GM21367 (cell line): Measurements from ENCODE around the gene DPEP2NB.

ENCODE experiments used
- ATAC-seq: cut with Tn5 transposase; IDR thresholded peaks from one replicate; pipeline ENCODE4 v1.9.1; 2021; ENCODE audit not compliant: unreplicated experiment

DPEP2NB gene

DNA sequence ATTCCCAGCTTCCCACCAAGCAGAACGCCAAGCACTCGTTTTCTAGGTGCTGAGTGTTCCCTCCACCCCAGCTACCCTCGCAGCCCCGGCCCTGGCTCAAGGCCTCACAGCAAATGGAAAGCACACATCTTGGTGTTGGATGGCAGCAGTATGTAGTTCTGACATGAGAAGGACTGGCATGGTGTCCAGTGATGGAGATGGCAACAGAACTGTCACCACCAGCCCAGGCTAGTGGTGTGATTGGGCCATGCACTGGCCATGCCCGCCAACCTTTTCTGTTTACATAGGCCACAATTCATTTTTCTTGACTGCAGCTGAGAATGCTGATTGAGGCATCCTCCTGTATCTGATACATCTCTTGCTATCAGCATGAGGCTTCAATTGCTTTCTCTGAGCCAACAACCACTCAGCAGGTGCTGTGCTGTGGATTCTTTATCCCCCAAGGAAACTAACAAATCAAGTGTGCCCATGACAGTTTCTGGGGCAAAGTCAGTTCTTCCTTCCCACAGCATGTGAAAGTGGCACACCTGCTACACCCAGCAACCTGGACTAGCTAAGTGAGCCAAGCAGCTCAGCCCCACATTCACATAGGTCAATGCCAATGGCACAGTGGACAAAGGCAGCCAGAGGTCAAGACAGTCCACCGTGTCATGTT, 51.1 kb downstream of the DPEP2NB start:
- no peak for ATAC-seq

GRCh38 chr16:67963662-67964321, 51.9 kb downstream of the DPEP2NB start:
- no peak for ATAC-seq
